K562 (cell line): ENCODE results near the gene FASLG.

Source experiments
- CBFB ChIP-seq: sonication (generic); formaldehyde crosslinking; IDR thresholded peaks from 2 replicates; pipeline ENCODE4 v1.4.0; 2020; ENCODE audit warnings: mild to moderate bottlenecking, missing genetic modification reagents
- HDAC8 ChIP-seq: fragments of 450-650 bp; IDR thresholded peaks from 2 replicates; pipeline ENCODE4 v1.6.1; 2016; ENCODE audit warnings: mild to moderate bottlenecking, missing genetic modification characterization, moderate library complexity, missing compliant biosample characterization
- KDM1A ChIP-seq, 2 experiments: fragments of 450-650 bp; IDR thresholded peaks; 2 replicates each; pipeline ENCODE4 v1.6.1; 2016; ENCODE audit warnings: mild to moderate bottlenecking in 2 of 2
- SIN3A ChIP-seq, 2 experiments: fragments of 150-350 bp in 1 of 2; IDR thresholded peaks; 2 replicates each; pipeline ENCODE4 v1.6.1; 2011 to 2016; ENCODE audit warnings: borderline replicate concordance in 2 of 2, low read depth in 2 of 2, low read length in 2 of 2, mild to moderate bottlenecking in 2 of 2, moderate library complexity in 2 of 2; ENCODE audit not compliant: control insufficient read depth in 1 of 2
- ZNF354B ChIP-seq: fragments of 250-450 bp; sonication (Bioruptor Pico); IDR thresholded peaks from 2 replicates; pipeline ENCODE4 v1.4.0; 2020

DNA sequence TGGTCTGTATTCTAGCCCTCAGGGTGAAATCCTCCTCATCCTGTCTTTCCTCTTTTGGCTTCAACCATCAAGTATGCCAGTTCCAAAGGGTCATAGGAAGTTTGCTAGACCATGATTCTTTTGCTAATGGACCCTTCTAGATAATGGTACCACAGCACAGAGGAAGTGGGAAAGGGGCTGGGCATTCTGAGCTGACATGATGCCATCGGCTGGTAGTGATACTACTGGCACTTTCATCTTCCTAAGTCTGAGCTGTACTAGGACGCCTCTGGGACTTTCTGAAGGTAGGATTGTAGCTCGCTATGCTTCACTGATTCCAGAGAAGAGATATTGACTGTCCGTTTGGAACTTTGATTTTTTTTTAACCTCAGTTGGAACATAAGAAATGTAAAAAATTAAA lies 11.4 kb downstream of the FASLG start:
- TF ChIP-seq HDAC8 (tag) (no peak), ZNF354B (CRISPR knock-in tag) (no peak), CBFB (CRISPR knock-in tag) (no peak), SIN3A (IDR thresholded peaks at IDR 0.05; ENCODE audit: borderline replicate concordance in 2 of 2, control insufficient read depth in 1 of 2, low read depth in 2 of 2, low read length in 2 of 2) (no peak), KDM1A (IDR thresholded peaks at IDR 0.05) (no peak)
